Measurements from ENCODE around the gene PRPF19. TPM values are rescaled to one million over a fixed set of nuclear protein-coding genes. Genes with fewer than 3 reads are reported as not detected.

The PRPF19 gene
- polyA plus RNA-seq, 1 of the 3 experiments (the other 2 are of a cell fraction) = 58.9 TPM

DNA sequence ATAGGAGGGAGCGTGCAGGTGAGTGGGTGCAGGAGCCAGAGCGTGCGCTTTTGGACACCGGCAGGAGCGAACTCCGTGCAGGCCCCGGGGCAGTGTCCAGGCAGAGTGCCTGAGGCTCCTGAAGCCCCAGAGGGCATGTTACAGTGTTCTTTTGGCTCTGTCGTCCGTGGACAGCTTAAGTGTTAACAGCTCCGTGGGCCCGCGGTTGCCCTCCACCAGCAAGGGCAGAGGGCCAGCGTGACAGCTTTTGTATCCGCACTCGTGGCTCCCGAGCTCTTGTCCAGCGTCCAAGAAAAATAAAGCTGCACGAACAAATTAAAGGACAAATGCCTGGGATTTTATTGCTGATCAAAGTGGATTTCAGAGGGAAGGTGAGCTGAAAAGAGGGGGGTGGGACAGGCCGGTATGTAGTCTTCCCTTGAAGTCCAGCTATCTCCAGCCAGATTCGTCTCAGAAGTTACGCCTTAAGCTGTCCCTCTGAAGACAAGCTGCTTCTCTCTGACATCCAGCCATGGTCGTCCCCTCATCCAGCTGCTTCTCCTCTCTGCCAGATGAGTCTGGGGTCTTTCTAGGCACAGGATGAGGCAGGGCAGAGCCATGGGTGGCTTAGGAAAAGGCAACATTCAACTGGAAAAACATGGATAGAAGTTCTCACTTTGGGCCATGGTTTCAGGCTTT lies 6.6 kb upstream of the PRPF19 start:
- Histone ChIP-seq H3K27me3 (ENCODE audit: insufficient read depth) (no peaks in the 10 kb centered on the region; the same call in 1 of the 2 replicates), H4K20me1 (ENCODE audit: insufficient read depth) (no peaks in the 10 kb centered on the region; the same call in 1 of the 2 replicates), H3K4me1 (ENCODE audit: control insufficient read depth in 1 of 2, insufficient read depth in 2 of 2, low read depth in 1 of 2, low read length in 1 of 2) (peaks cover 7 to 20% of the 10 kb centered on the region in 2 experiments; a peak in 1 of 4 replicates), H3K36me3 (replicated peaks in 1 of 2; ENCODE audit: control insufficient read depth in 1 of 2, insufficient read depth in 2 of 2, low read length in 1 of 2) (no peaks in the 10 kb centered on the region), H3K27ac (ENCODE audit: low read depth in 2 of 2, low read length in 1 of 2) (peak overlapping the region; percentile 93 to 100), H3K4me2 (peak overlapping the region; percentile 98), H3K9me2 (no peaks in the 10 kb centered on the region), H3K4me3 (ENCODE audit: low read depth in 2 of 2, low read length in 1 of 2) (peak overlapping the region in 1 of 2 experiments; percentile 80; a peak in 1 of 4 replicates), H3K79me2 (ENCODE audit: insufficient read depth) (peaks cover 28% of the 10 kb centered on the region), H3K9me3 (no peaks in the 10 kb centered on the region), H3K9ac (peak overlapping the region; percentile 76; the same call in 1 of the 2 replicates), H2AFZ (ENCODE audit: low read depth) (peak overlapping the region; percentile 98), H3F3A (replicated peaks; ENCODE audit: insufficient read depth) (no peaks in the 10 kb centered on the region)
- 79% methylated on average over 16 of the region's 22 CpGs for WGBS (ENCODE audit: low lambda C conversion rate)
- POLR2A ChIA-PET = interaction anchor here (0.9 to 2.1 kb wide), 3 partner anchors 7 to 27 kb away, joined by 3 to 8 read pairs (median 5); partner anchors contain the start of genes PRPF19 and TMEM132A
- no peak for DNase-seq
- CTCF ChIA-PET = interaction anchor here (0.9 to 3.9 kb wide), 6 partner anchors 13 to 217 kb away, joined by 3 to 38 read pairs (median 5); no protein-coding TSS in a partner anchor
- no peak for TF ChIP-seq NRF1 (IDR thresholded peaks at IDR 0.05; ENCODE audit: low read depth, low read length)
- no peak for TF ChIP-seq YY1 (IDR thresholded peaks at IDR 0.05; ENCODE audit: low read depth)
- TF ChIP-seq, protein P1, sequence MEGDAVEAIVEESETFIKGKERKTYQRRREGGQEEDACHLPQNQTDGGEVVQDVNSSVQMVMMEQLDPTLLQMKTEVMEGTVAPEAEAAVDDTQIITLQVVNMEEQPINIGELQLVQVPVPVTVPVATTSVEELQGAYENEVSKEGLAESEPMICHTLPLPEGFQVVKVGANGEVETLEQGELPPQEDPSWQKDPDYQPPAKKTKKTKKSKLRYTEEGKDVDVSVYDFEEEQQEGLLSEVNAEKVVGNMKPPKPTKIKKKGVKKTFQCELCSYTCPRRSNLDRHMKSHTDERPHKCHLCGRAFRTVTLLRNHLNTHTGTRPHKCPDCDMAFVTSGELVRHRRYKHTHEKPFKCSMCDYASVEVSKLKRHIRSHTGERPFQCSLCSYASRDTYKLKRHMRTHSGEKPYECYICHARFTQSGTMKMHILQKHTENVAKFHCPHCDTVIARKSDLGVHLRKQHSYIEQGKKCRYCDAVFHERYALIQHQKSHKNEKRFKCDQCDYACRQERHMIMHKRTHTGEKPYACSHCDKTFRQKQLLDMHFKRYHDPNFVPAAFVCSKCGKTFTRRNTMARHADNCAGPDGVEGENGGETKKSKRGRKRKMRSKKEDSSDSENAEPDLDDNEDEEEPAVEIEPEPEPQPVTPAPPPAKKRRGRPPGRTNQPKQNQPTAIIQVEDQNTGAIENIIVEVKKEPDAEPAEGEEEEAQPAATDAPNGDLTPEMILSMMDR (IDR thresholded peaks at IDR 0.05) = no peak
- TF ChIP-seq, protein P2, sequence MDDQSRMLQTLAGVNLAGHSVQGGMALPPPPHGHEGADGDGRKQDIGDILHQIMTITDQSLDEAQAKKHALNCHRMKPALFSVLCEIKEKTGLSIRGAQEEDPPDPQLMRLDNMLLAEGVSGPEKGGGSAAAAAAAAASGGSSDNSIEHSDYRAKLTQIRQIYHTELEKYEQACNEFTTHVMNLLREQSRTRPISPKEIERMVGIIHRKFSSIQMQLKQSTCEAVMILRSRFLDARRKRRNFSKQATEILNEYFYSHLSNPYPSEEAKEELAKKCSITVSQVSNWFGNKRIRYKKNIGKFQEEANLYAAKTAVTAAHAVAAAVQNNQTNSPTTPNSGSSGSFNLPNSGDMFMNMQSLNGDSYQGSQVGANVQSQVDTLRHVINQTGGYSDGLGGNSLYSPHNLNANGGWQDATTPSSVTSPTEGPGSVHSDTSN (IDR thresholded peaks at IDR 0.05) = no peak

DNA sequence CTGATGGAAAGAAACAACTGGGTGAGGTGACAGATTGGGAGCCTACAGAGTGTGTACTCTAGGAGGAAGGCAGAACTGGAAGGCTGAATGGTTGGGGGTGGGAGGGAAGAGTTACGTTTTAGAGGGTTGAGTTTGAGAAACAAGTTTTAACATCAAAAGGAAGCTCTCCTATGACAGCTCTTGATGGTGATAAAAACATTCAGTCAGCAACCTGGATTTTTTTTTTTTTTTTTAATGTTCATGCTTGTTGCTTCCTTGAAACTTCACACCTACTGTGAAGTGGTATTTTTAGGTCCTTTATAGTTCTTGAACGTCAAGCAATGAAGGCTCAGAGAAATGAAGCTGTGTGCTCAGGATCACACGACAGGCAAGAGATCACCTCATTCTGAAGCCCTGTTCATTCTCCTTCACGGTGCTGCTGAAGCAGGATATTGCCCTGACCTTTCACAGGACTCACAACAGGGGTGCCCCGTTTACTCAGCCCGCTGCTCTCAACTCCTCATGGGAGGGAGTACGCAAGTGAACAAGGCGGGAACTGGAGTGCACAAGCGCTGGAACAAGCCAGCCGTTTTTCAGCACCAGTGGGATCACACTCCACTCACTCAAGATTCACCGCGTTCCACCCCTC lies 6.0 kb upstream of the PRPF19 start:
- Histone ChIP-seq H3K4me1 (ENCODE audit: control insufficient read depth in 1 of 2, insufficient read depth in 2 of 2, low read depth in 1 of 2, low read length in 1 of 2) (peaks cover 7 to 20% of the 10 kb centered on the region in 2 experiments; a peak in 1 of 4 replicates), H3K4me2 (no peak overlapping the region), H3K9me3 (no peaks in the 10 kb centered on the region), H3K9ac (no peak overlapping the region), H3K36me3 (replicated peaks in 1 of 2; ENCODE audit: control insufficient read depth in 1 of 2, insufficient read depth in 2 of 2, low read length in 1 of 2) (no peaks in the 10 kb centered on the region), H2AFZ (ENCODE audit: low read depth) (no peak overlapping the region), H3K27ac (ENCODE audit: low read depth in 2 of 2, low read length in 1 of 2) (no peak overlapping the region), H4K20me1 (ENCODE audit: insufficient read depth) (no peaks in the 10 kb centered on the region; the same call in 1 of the 2 replicates), H3K4me3 (ENCODE audit: low read depth in 2 of 2, low read length in 1 of 2) (no peak overlapping the region), H3K79me2 (ENCODE audit: insufficient read depth) (peaks cover 21% of the 10 kb centered on the region; the same call in 1 of the 2 replicates), H3F3A (replicated peaks; ENCODE audit: insufficient read depth) (no peaks in the 10 kb centered on the region), H3K27me3 (ENCODE audit: insufficient read depth) (no peaks in the 10 kb centered on the region; the same call in 1 of the 2 replicates), H3K9me2 (no peaks in the 10 kb centered on the region)
- DNase-seq = no peak
- WGBS (ENCODE audit: low lambda C conversion rate) = 89% methylated on average over 11 of the region's 12 CpGs
- POLR2A ChIA-PET = no interaction called here
- TF ChIP-seq RXRA (IDR thresholded peaks at IDR 0.05; ENCODE audit: borderline replicate concordance, low read depth) (no peak), RFX5 (IDR thresholded peaks at IDR 0.05; ENCODE audit: low read length) (no peak), JUND (IDR thresholded peaks at IDR 0.05) (no peak), FOSL2 (IDR thresholded peaks at IDR 0.05; ENCODE audit: borderline replicate concordance, low read depth) (no peak), EP300 (IDR thresholded peaks at IDR 0.05; ENCODE audit: borderline replicate concordance in 1 of 2, low read depth in 1 of 2, low read length in 1 of 2) (no peak), SIN3A (IDR thresholded peaks at IDR 0.05; ENCODE audit: borderline replicate concordance, low read depth, low read length) (no peak), CHD2 (IDR thresholded peaks at IDR 0.05; ENCODE audit: low read length, partially characterized antibody) (no peak), FOXM1 (IDR thresholded peaks at IDR 0.05; ENCODE audit: low read depth) (no peak), MEF2A (IDR thresholded peaks at IDR 0.05; ENCODE audit: borderline replicate concordance, low read depth) (no peak)
- TF ChIP-seq, protein P3, sequence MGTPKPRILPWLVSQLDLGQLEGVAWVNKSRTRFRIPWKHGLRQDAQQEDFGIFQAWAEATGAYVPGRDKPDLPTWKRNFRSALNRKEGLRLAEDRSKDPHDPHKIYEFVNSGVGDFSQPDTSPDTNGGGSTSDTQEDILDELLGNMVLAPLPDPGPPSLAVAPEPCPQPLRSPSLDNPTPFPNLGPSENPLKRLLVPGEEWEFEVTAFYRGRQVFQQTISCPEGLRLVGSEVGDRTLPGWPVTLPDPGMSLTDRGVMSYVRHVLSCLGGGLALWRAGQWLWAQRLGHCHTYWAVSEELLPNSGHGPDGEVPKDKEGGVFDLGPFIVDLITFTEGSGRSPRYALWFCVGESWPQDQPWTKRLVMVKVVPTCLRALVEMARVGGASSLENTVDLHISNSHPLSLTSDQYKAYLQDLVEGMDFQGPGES (IDR thresholded peaks at IDR 0.05; ENCODE audit: low read depth, low read length) = no peak
- TF ChIP-seq, protein P4, sequence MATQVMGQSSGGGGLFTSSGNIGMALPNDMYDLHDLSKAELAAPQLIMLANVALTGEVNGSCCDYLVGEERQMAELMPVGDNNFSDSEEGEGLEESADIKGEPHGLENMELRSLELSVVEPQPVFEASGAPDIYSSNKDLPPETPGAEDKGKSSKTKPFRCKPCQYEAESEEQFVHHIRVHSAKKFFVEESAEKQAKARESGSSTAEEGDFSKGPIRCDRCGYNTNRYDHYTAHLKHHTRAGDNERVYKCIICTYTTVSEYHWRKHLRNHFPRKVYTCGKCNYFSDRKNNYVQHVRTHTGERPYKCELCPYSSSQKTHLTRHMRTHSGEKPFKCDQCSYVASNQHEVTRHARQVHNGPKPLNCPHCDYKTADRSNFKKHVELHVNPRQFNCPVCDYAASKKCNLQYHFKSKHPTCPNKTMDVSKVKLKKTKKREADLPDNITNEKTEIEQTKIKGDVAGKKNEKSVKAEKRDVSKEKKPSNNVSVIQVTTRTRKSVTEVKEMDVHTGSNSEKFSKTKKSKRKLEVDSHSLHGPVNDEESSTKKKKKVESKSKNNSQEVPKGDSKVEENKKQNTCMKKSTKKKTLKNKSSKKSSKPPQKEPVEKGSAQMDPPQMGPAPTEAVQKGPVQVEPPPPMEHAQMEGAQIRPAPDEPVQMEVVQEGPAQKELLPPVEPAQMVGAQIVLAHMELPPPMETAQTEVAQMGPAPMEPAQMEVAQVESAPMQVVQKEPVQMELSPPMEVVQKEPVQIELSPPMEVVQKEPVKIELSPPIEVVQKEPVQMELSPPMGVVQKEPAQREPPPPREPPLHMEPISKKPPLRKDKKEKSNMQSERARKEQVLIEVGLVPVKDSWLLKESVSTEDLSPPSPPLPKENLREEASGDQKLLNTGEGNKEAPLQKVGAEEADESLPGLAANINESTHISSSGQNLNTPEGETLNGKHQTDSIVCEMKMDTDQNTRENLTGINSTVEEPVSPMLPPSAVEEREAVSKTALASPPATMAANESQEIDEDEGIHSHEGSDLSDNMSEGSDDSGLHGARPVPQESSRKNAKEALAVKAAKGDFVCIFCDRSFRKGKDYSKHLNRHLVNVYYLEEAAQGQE (IDR thresholded peaks at IDR 0.05; ENCODE audit: low read depth, low read length) = no peak
- TF ChIP-seq, protein P5, sequence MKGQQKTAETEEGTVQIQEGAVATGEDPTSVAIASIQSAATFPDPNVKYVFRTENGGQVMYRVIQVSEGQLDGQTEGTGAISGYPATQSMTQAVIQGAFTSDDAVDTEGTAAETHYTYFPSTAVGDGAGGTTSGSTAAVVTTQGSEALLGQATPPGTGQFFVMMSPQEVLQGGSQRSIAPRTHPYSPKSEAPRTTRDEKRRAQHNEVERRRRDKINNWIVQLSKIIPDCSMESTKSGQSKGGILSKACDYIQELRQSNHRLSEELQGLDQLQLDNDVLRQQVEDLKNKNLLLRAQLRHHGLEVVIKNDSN (IDR thresholded peaks at IDR 0.05; ENCODE audit: borderline replicate concordance, low read depth) = no peak
- CTCF ChIA-PET = interaction anchor here (0.7 to 2.5 kb wide), 4 partner anchors 13 to 217 kb away, joined by 3 to 25 read pairs (median 5); no protein-coding TSS in a partner anchor
